ENCODE measurements around the gene UBASH3A. TPM values are rescaled to one million over a fixed set of nuclear protein-coding genes. Genes with fewer than 3 reads are reported as not detected.

Gene UBASH3A
- total RNA-seq, 1 donor from 2014 or later, result not detected

GRCh38 chr21:42364304-42364865 is 39.3 kb upstream of the UBASH3A start:
- Mint-ChIP-seq H3K4me3 (no peak overlapping the region), H3K27ac (ENCODE audit: unreplicated experiment) (no peak overlapping the region), H3K9me3 (no peaks in the 10 kb centered on the region), H3K4me1 (no peaks in the 10 kb centered on the region), H3K27me3 (ENCODE audit: low read depth) (no peaks in the 10 kb centered on the region), H3K36me3 (ENCODE audit: low read depth) (no peaks in the 10 kb centered on the region)
- DNase-seq (ENCODE audit: low read depth, low spot score), result no peak
- TF ChIP-seq CTCF (conservative IDR thresholded peaks at IDR 0.05), result no peak

- H3K27ac Mint-ChIP-seq (ENCODE audit: unreplicated experiment), result no peak overlapping the region
- H3K9me3 Mint-ChIP-seq, result no peaks in the 10 kb centered on the region
- H3K27me3 Mint-ChIP-seq (ENCODE audit: low read depth), result no peaks in the 10 kb centered on the region
- H3K36me3 Mint-ChIP-seq (ENCODE audit: low read depth), result no peaks in the 10 kb centered on the region
- no peaks in the 10 kb centered on the region for H3K4me1 Mint-ChIP-seq
- no peak for DNase-seq (ENCODE audit: low read depth, low spot score)
- no peak overlapping the region for H3K4me3 Mint-ChIP-seq
- TF ChIP-seq CTCF (conservative IDR thresholded peaks at IDR 0.05), result no peak
These were observed 37.9 kb upstream of the UBASH3A start for GRCh38 chr21:42365770-42366169.

GRCh38 chr21:42366292-42367010 is 37.3 kb upstream of the UBASH3A start, which contains the start of gene TFF1:
Gene TFF1, minus strand, starts transcription at chr21:42366535. Its CDS starts 40 bp downstream, at chr21:42366495.
- no peaks in the 10 kb centered on the region for H3K4me1 Mint-ChIP-seq
- H3K27me3 Mint-ChIP-seq (ENCODE audit: low read depth), result no peaks in the 10 kb centered on the region
- H3K9me3 Mint-ChIP-seq, result no peaks in the 10 kb centered on the region
- DNase-seq (ENCODE audit: low read depth, low spot score), result no peak
- H3K36me3 Mint-ChIP-seq (ENCODE audit: low read depth), result no peaks in the 10 kb centered on the region
- H3K4me3 Mint-ChIP-seq, result no peak within 1 kb of the TSS
- TF ChIP-seq CTCF (conservative IDR thresholded peaks at IDR 0.05), result no peak
- H3K27ac Mint-ChIP-seq (ENCODE audit: unreplicated experiment), result no peak within 1 kb of the TSS

- DNase-seq (ENCODE audit: low read depth, low spot score), result no peak
- Mint-ChIP-seq H3K27me3 (ENCODE audit: low read depth) (no peaks in the 10 kb centered on the region), H3K27ac (ENCODE audit: unreplicated experiment) (no peak overlapping the region), H3K4me1 (no peaks in the 10 kb centered on the region), H3K4me3 (no peak overlapping the region), H3K9me3 (no peaks in the 10 kb centered on the region), H3K36me3 (ENCODE audit: low read depth) (no peaks in the 10 kb centered on the region)
- TF ChIP-seq CTCF (conservative IDR thresholded peaks at IDR 0.05), result no peak
These were observed 36.1 kb upstream of the UBASH3A start for GRCh38 chr21:42367367-42368165.

GRCh38 chr21:42369821-42370220 is 33.9 kb upstream of the UBASH3A start:
- H3K9me3 Mint-ChIP-seq, result no peaks in the 10 kb centered on the region
- no peak for DNase-seq (ENCODE audit: low read depth, low spot score)
- H3K27ac Mint-ChIP-seq (ENCODE audit: unreplicated experiment), result no peak overlapping the region
- no peak overlapping the region for H3K4me3 Mint-ChIP-seq
- TF ChIP-seq CTCF (conservative IDR thresholded peaks at IDR 0.05), result peak; percentile 31
- H3K4me1 Mint-ChIP-seq, result no peaks in the 10 kb centered on the region
- H3K36me3 Mint-ChIP-seq (ENCODE audit: low read depth), result no peaks in the 10 kb centered on the region
- H3K27me3 Mint-ChIP-seq (ENCODE audit: low read depth), result no peaks in the 10 kb centered on the region
